ENCODE measurements around the gene FAM13A. TPM values are rescaled to one million over a fixed set of nuclear protein-coding genes. Genes with fewer than 3 reads are reported as not detected.

The FAM13A gene
- total RNA-seq, 2 experiments from 2014 or later = 9.6 to 10.2 TPM

DNA sequence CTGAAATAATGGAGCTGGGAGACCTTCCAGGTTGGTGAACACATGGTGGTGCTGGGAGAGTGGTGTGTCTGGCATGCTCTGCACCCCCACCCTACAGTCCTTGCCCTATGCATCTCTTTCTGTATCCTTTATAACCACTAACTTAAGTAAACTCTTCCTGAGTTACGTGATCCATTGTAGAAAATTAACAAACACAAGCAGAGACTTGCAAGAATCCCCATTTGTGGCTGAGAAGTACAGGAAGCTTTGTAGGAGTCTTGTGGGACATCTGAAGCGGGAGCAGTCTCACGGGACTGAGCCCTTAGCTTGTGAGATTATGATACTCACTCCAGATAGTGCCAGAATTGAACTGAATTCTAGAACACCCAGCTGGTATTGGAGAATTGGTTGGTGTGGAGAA is 14.3 kb upstream of the FAM13A start:
- no peaks in the 10 kb centered on the region for H3K36me3 ChIP-seq (ENCODE audit: insufficient read depth, low read length)
- ATAC-seq (ENCODE audit: poor library complexity) (no peak), DNase-seq (no peak)
- H3K9me3 ChIP-seq (ENCODE audit: control insufficient read depth in 1 of 2, insufficient read depth in 1 of 2, low read length in 2 of 2) = no peaks in the 10 kb centered on the region
- no peak overlapping the region for H3K4me3 Mint-ChIP-seq
- no peak for TF ChIP-seq CTCF (IDR thresholded peaks at IDR 0.05)
- H3K9me3 Mint-ChIP-seq = no peaks in the 10 kb centered on the region
- no peaks in the 10 kb centered on the region for H3K36me3 Mint-ChIP-seq (ENCODE audit: low read depth)
- no peaks in the 10 kb centered on the region for H3K27me3 Mint-ChIP-seq
- no peaks in the 10 kb centered on the region for H3K4me1 ChIP-seq (ENCODE audit: insufficient read depth, low read length)
- POLR2A ChIA-PET = no interaction called here
- intact Hi-C loops (cut with DNase I, micrococcal nuclease) = no loop called here
- H3K4me1 Mint-ChIP-seq (ENCODE audit: low read depth) = peaks cover 5% of the 10 kb centered on the region
- H3K4me3 ChIP-seq (ENCODE audit: low read length) = no peak overlapping the region
- no peak overlapping the region for H3K27ac Mint-ChIP-seq
- H3K27me3 ChIP-seq (ENCODE audit: control insufficient read depth in 1 of 2, insufficient read depth in 2 of 2, low read length in 2 of 2) = no peaks in the 10 kb centered on the region
- CTCF ChIA-PET = no interaction called here
- no peak overlapping the region for H3K27ac ChIP-seq (ENCODE audit: low read depth in 1 of 2, low read length in 2 of 2)

DNA sequence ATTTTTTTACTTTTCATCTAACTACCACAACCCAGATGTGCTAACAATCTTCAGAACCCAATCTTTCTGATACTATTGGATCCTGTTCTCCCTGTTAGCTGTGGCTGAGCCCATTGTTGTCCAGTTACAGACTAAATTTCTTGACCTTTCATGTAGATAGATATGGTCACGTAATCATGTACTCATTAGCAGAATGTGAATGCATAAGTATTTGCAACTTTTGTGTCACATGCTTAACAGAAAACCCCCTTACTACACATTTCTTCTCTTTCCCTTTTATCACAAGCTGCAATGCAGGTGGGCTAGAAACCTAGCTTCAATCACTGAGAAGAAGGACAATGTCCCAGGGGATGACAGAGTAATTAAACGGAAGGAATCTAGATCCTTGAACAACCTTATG is 13.1 kb upstream of the FAM13A start:
- no peak overlapping the region for H3K4me3 Mint-ChIP-seq
- H3K9me3 Mint-ChIP-seq = no peaks in the 10 kb centered on the region
- POLR2A ChIA-PET = no interaction called here
- Histone ChIP-seq H3K4me3 (ENCODE audit: low read length) (no peak overlapping the region), H3K4me1 (ENCODE audit: insufficient read depth, low read length) (no peaks in the 10 kb centered on the region), H3K9me3 (ENCODE audit: control insufficient read depth in 1 of 2, insufficient read depth in 1 of 2, low read length in 2 of 2) (no peaks in the 10 kb centered on the region), H3K27me3 (ENCODE audit: control insufficient read depth in 1 of 2, insufficient read depth in 2 of 2, low read length in 2 of 2) (no peaks in the 10 kb centered on the region), H3K27ac (ENCODE audit: low read depth in 1 of 2, low read length in 2 of 2) (no peak overlapping the region), H3K36me3 (ENCODE audit: insufficient read depth, low read length) (no peaks in the 10 kb centered on the region)
- no peak for DNase-seq
- H3K27me3 Mint-ChIP-seq = peaks cover under 1% of the 10 kb centered on the region
- no peak for ATAC-seq (ENCODE audit: poor library complexity)
- intact Hi-C loops (cut with DNase I, micrococcal nuclease) = no loop called here
- CTCF ChIA-PET = no interaction called here
- peaks cover 5% of the 10 kb centered on the region for H3K4me1 Mint-ChIP-seq (ENCODE audit: low read depth)
- no peak for TF ChIP-seq CTCF (IDR thresholded peaks at IDR 0.05)
- no peaks in the 10 kb centered on the region for H3K36me3 Mint-ChIP-seq (ENCODE audit: low read depth)
- H3K27ac Mint-ChIP-seq = no peak overlapping the region

- DNase-seq (no peak), ATAC-seq (ENCODE audit: poor library complexity) (no peak)
- H3K9me3 ChIP-seq (ENCODE audit: control insufficient read depth in 1 of 2, insufficient read depth in 1 of 2, low read length in 2 of 2) = no peaks in the 10 kb centered on the region
- H3K4me3 Mint-ChIP-seq = no peak overlapping the region
- no peaks in the 10 kb centered on the region for H3K9me3 Mint-ChIP-seq
- peaks cover 5% of the 10 kb centered on the region for H3K27me3 Mint-ChIP-seq
- H3K36me3 Mint-ChIP-seq (ENCODE audit: low read depth) = no peaks in the 10 kb centered on the region
- H3K27ac Mint-ChIP-seq = no peak overlapping the region
- H3K27me3 ChIP-seq (ENCODE audit: control insufficient read depth in 1 of 2, insufficient read depth in 2 of 2, low read length in 2 of 2) = no peaks in the 10 kb centered on the region
- peaks cover 5% of the 10 kb centered on the region for H3K4me1 Mint-ChIP-seq (ENCODE audit: low read depth)
- no peaks in the 10 kb centered on the region for H3K36me3 ChIP-seq (ENCODE audit: insufficient read depth, low read length)
- ChIA-PET POLR2A (no interaction called here), CTCF (no interaction called here)
- no peak overlapping the region for H3K27ac ChIP-seq (ENCODE audit: low read depth in 1 of 2, low read length in 2 of 2)
- H3K4me3 ChIP-seq (ENCODE audit: low read length) = no peak overlapping the region
- no peaks in the 10 kb centered on the region for H3K4me1 ChIP-seq (ENCODE audit: insufficient read depth, low read length)
- no peak for TF ChIP-seq CTCF (IDR thresholded peaks at IDR 0.05)
- intact Hi-C loops (cut with DNase I, micrococcal nuclease) = no loop called here
Observed at GRCh38 chr4:89069481-89069880, 12.5 kb upstream of the FAM13A start.
